Neuronal stem cell (in vitro differentiated cells): ENCODE results near the gene DLG3.

Experiments
- DNase-seq: peaks from one replicate; pipeline ENCODE4 v3.0.0-alpha.2; 2013; ENCODE audit warnings: low spot score
- H2AFZ ChIP-seq: one replicate; pipeline ENCODE4 v1.6.1; 2013; ENCODE audit warnings: mild to moderate bottlenecking, low read length, inconsistent platforms
- H2AK5ac ChIP-seq: 2 replicates; pipeline ENCODE4 v1.6.1; 2013; ENCODE audit warnings: low read depth, mild to moderate bottlenecking, inconsistent platforms, low read length, moderate library complexity, mixed read lengths
- H2BK120ac ChIP-seq: 2 replicates; pipeline ENCODE4 v1.6.1; 2013; ENCODE audit warnings: low read depth, mild to moderate bottlenecking, inconsistent platforms, low read length, moderate library complexity, mixed read lengths
- H2BK12ac ChIP-seq: one replicate; pipeline ENCODE4 v1.6.1; 2013; ENCODE audit warnings: low read length, inconsistent platforms
- H2BK15ac ChIP-seq: 2 replicates; pipeline ENCODE4 v1.6.1; 2013; ENCODE audit warnings: mild to moderate bottlenecking, low read length, inconsistent platforms, mixed read lengths
- H2BK5ac ChIP-seq: one replicate; pipeline ENCODE4 v1.6.1; 2013; ENCODE audit warnings: inconsistent platforms, mild to moderate bottlenecking, low read length, moderate library complexity
- H3K14ac ChIP-seq: one replicate; pipeline ENCODE4 v1.6.1; 2013; ENCODE audit warnings: low read length, inconsistent platforms
- H3K18ac ChIP-seq: 2 replicates; pipeline ENCODE4 v1.6.1; 2013; ENCODE audit warnings: low read length, inconsistent platforms
- H3K23ac ChIP-seq: 2 replicates; pipeline ENCODE4 v1.6.1; 2013; ENCODE audit warnings: low read depth, mild to moderate bottlenecking, mixed read lengths, low read length, inconsistent platforms; ENCODE audit not compliant: poor library complexity
- H3K27ac ChIP-seq: replicated peaks from 3 replicates; pipeline ENCODE4 v1.5.1; 2013; ENCODE audit warnings: low read length, inconsistent platforms
- H3K27me3 ChIP-seq, 3 experiments: 2 replicates each; pipeline ENCODE4 v1.6.1; 2013; ENCODE audit warnings: low read length in 3 of 3, mild to moderate bottlenecking in 2 of 3, inconsistent platforms in 1 of 3, low read depth in 1 of 3, mixed read lengths in 1 of 3, moderate library complexity in 1 of 3; ENCODE audit not compliant: control insufficient read depth in 3 of 3, insufficient read depth in 3 of 3
- H3K36me3 ChIP-seq, 2 donors: replicated peaks in 1 of 2; 2 replicates each; pipeline ENCODE4 v1.6.1; 2013; ENCODE audit warnings: low read length in 2 of 2; ENCODE audit not compliant: control insufficient read depth in 2 of 2, insufficient read depth in 2 of 2
- H3K4ac ChIP-seq: 2 replicates; pipeline ENCODE4 v1.6.1; 2013; ENCODE audit warnings: inconsistent platforms, mild to moderate bottlenecking, low read length, moderate library complexity
- H3K4me1 ChIP-seq, 2 donors: 1 replicate in 1 of 2; 2 replicates in 1 of 2; pipeline ENCODE4 v1.6.1; 2013; ENCODE audit warnings: low read length in 2 of 2, low read depth in 1 of 2; ENCODE audit not compliant: control insufficient read depth in 2 of 2, insufficient read depth in 1 of 2
- H3K4me2 ChIP-seq: one replicate; pipeline ENCODE4 v1.6.1; 2013; ENCODE audit warnings: mild to moderate bottlenecking, low read length, inconsistent platforms; ENCODE audit not compliant: insufficient read depth, poor library complexity, severe bottlenecking
- H3K4me3 ChIP-seq, 2 donors: 2 replicates each; pipeline ENCODE4 v1.5.1; 2013; ENCODE audit warnings: low read length in 2 of 2, mild to moderate bottlenecking in 2 of 2, inconsistent platforms in 1 of 2, moderate library complexity in 1 of 2
- H3K79me1 ChIP-seq: one replicate; pipeline ENCODE4 v1.6.1; 2013; ENCODE audit warnings: low read depth, mild to moderate bottlenecking, inconsistent platforms, low read length, moderate library complexity
- H3K9ac ChIP-seq: one replicate; pipeline ENCODE4 v1.6.1; 2013; ENCODE audit warnings: mild to moderate bottlenecking, low read depth, low read length, inconsistent platforms; ENCODE audit not compliant: poor library complexity
- H3K9me3 ChIP-seq, 2 donors: replicated peaks in 1 of 2; 2 replicates each; pipeline versions ENCODE3 to v1.6.1; 2013; ENCODE audit warnings: low read length in 2 of 2, mild to moderate bottlenecking in 2 of 2, inconsistent platforms in 1 of 2, low read depth in 1 of 2, mixed read lengths in 1 of 2, moderate library complexity in 1 of 2; ENCODE audit not compliant: control insufficient read depth in 2 of 2, insufficient read depth in 1 of 2
- H4K8ac ChIP-seq: one replicate; pipeline ENCODE4 v1.6.1; 2013; ENCODE audit warnings: low read depth, mild to moderate bottlenecking, inconsistent platforms, low read length, moderate library complexity
- H4K91ac ChIP-seq: one replicate; pipeline ENCODE4 v1.6.1; 2013; ENCODE audit warnings: low read length, low read depth, mild to moderate bottlenecking, inconsistent platforms; ENCODE audit not compliant: poor library complexity
- WGBS, 2 donors: extraction: QIAGEN DNeasy Blood & Tissue Kit; methylation state at CpG; one replicate each; pipeline ENCODE4 v1.1.7; 2013; ENCODE audit warnings: missing lambda C conversion rate in 2 of 2, mixed read lengths in 1 of 2; ENCODE audit not compliant: insufficient read length in 2 of 2, insufficient replicate concordance in 1 of 2; ENCODE audit errors: extremely low coverage in 2 of 2; 5-methylcytosine and 5-hydroxymethylcytosine counted together

DLG3 gene

GRCh38 chrX:70488856-70489255 lies 44.2 kb downstream of the DLG3 start:
- Histone ChIP-seq H3K18ac (no peak overlapping the region), H4K8ac (no peak overlapping the region), H4K91ac (no peak overlapping the region), H3K36me3 (peaks cover 21 to 76% of the 10 kb centered on the region in 2 donors), H3K4me1 (no peaks in the 10 kb centered on the region), H2BK120ac (no peak overlapping the region), H2AK5ac (no peak overlapping the region), H3K14ac (no peak overlapping the region), H3K27ac (no peak overlapping the region), H3K9ac (no peak overlapping the region), H3K9me3 (no peaks in the 10 kb centered on the region), H2BK5ac (no peak overlapping the region), H2BK15ac (no peak overlapping the region), H3K23ac (no peak overlapping the region), H3K4ac (no peak overlapping the region), H3K4me2 (no peak overlapping the region), H3K79me1 (peaks cover 9% of the 10 kb centered on the region), H3K4me3 (no peak overlapping the region), H2BK12ac (no peak overlapping the region), H3K27me3 (peaks cover 0 to 6% (median 0%) of the 10 kb centered on the region in 3 experiments), H2AFZ (no peak overlapping the region)
- WGBS, 2 donors = no CpG with 5 or more reads among the region's 2 CpGs
- no peak for DNase-seq

DNA sequence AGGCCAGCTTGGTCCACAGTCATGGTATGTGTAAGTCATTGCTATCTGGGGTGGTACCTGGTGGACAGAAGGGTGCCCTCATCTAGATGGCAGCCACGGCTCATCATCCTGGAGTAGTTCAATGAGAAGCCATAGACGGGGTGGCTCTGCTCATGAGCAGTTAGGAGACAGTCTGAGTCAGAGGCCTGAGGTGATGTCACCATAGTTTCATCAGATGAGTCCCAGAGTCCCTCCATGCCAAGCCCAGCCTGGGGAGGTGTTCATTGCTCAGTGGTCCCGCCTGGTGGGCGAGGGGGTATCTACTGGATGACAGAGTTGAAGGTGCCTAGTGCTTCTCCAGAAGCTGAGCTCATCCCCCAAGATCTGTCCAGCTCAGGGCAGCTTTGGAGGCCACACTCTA lies 49.8 kb downstream of the DLG3 start:
- no peak overlapping the region for H3K4me2 ChIP-seq
- no peaks in the 10 kb centered on the region for H3K9me3 ChIP-seq
- H2BK120ac ChIP-seq = no peak overlapping the region
- no peaks in the 10 kb centered on the region for H3K4me1 ChIP-seq
- no peak overlapping the region for H2AK5ac ChIP-seq
- no peak overlapping the region for H4K91ac ChIP-seq
- H3K4ac ChIP-seq = no peak overlapping the region
- H3K14ac ChIP-seq = no peak overlapping the region
- no peak overlapping the region for H3K18ac ChIP-seq
- no peak overlapping the region for H2BK15ac ChIP-seq
- H3K27me3 ChIP-seq = peaks cover 0 to 6% (median 0%) of the 10 kb centered on the region in 3 experiments
- no CpG with 5 or more reads among the region's 4 CpGs for WGBS, 2 donors
- no peak overlapping the region for H3K4me3 ChIP-seq
- DNase-seq = no peak
- no peak overlapping the region for H2BK12ac ChIP-seq
- no peak overlapping the region for H2BK5ac ChIP-seq
- H3K79me1 ChIP-seq = peaks cover 11% of the 10 kb centered on the region
- no peak overlapping the region for H3K27ac ChIP-seq
- H2AFZ ChIP-seq = no peak overlapping the region
- no peak overlapping the region for H3K9ac ChIP-seq
- H3K23ac ChIP-seq = no peak overlapping the region
- H3K36me3 ChIP-seq = peaks cover 58 to 93% of the 10 kb centered on the region in 2 donors
- H4K8ac ChIP-seq = no peak overlapping the region

GRCh38 chrX:70496491-70496890 lies 51.9 kb downstream of the DLG3 start:
- Histone ChIP-seq H3K14ac (no peak overlapping the region), H3K36me3 (peaks cover 70 to 100% of the 10 kb centered on the region in 2 donors), H4K91ac (no peak overlapping the region), H3K4me1 (no peaks in the 10 kb centered on the region), H3K27ac (no peak overlapping the region), H3K4me2 (no peak overlapping the region), H2AK5ac (no peak overlapping the region), H3K23ac (no peak overlapping the region), H2BK15ac (no peak overlapping the region), H3K4ac (no peak overlapping the region), H2BK120ac (no peak overlapping the region), H3K79me1 (peaks cover 11% of the 10 kb centered on the region), H4K8ac (no peak overlapping the region), H3K27me3 (peaks cover 0 to 6% (median 0%) of the 10 kb centered on the region in 3 experiments), H2BK12ac (no peak overlapping the region), H3K18ac (no peak overlapping the region), H3K4me3 (no peak overlapping the region), H3K9ac (no peak overlapping the region), H3K9me3 (no peaks in the 10 kb centered on the region), H2BK5ac (no peak overlapping the region), H2AFZ (no peak overlapping the region)
- DNase-seq = no peak
- no CpG with 5 or more reads among the region's 5 CpGs for WGBS, 2 donors

DNA sequence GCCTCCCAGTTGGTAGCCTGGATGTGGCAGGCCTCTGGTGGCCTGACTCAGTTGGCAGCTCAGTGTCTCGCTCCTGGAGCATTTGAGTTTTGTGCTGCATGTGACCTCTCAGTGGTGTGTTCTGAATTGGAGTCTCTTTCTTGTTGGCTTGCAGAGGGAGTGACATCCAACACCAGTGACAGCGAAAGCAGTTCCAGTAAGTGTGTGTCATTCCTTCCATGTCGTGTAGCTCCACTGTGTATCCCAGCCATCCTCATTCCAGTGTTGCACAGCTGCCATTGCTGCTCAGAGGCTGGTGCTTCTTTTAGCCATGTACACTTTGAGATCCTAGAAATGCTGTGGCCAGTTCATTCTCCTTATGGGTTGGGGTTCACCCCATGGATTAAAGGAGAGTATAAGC lies 52.4 kb downstream of the DLG3 start:
- no peak overlapping the region for H3K4me2 ChIP-seq
- H4K8ac ChIP-seq = no peak overlapping the region
- no peak overlapping the region for H4K91ac ChIP-seq
- no peak overlapping the region for H3K4ac ChIP-seq
- H3K18ac ChIP-seq = no peak overlapping the region
- H2BK15ac ChIP-seq = no peak overlapping the region
- no peaks in the 10 kb centered on the region for H3K9me3 ChIP-seq
- H3K4me1 ChIP-seq = no peaks in the 10 kb centered on the region
- no peak overlapping the region for H3K27ac ChIP-seq
- WGBS, 2 donors = no CpG with 5 or more reads among the region's 3 CpGs
- H3K79me1 ChIP-seq = peaks cover 8% of the 10 kb centered on the region
- H3K36me3 ChIP-seq = peaks cover 69 to 100% of the 10 kb centered on the region in 2 donors
- no peak overlapping the region for H3K14ac ChIP-seq
- H2BK12ac ChIP-seq = no peak overlapping the region
- H3K23ac ChIP-seq = no peak overlapping the region
- no peak overlapping the region for H2AFZ ChIP-seq
- H2AK5ac ChIP-seq = no peak overlapping the region
- DNase-seq = no peak
- no peak overlapping the region for H3K4me3 ChIP-seq
- H3K27me3 ChIP-seq = peaks cover 0 to under 1% (median 0%) of the 10 kb centered on the region in 3 experiments
- H3K9ac ChIP-seq = no peak overlapping the region
- no peak overlapping the region for H2BK120ac ChIP-seq
- H2BK5ac ChIP-seq = no peak overlapping the region
